Peyer's patch (tissue), 4 donors: Measurements from ENCODE around the gene SHISA8.

Experiments used
- CTCF ChIP-seq, 6 experiments: fragments of 450-650 bp in 4 of 6; fragments of 200-600 bp in 2 of 6; sonication (generic) in 1 of 6; IDR thresholded peaks; one replicate each; pipeline ENCODE4 v1.5.1; 2017 to 2019; ENCODE audit warnings: antibody characterized with exemption in 6 of 6, mild to moderate bottlenecking in 3 of 6, moderate library complexity in 1 of 6
- POLR2A ChIP-seq, 2 donors: fragments of 450-650 bp; IDR thresholded peaks; one replicate each; pipeline ENCODE4 v1.5.1; 2017; ENCODE audit warnings: antibody characterized with exemption in 2 of 2, mild to moderate bottlenecking in 2 of 2, moderate library complexity in 2 of 2

- no peak for TF ChIP-seq CTCF (IDR thresholded peaks at IDR 0.05)
- no peak for TF ChIP-seq POLR2A (IDR thresholded peaks at IDR 0.05)
These were observed 10.1 kb downstream of the SHISA8 start for GRCh38 chr22:41904450-41905410.
